GM10248 (cell line): Measurements from ENCODE around the gene TRNAU1AP.

Experiments
- CTCF ChIA-PET: fragments of 300-600 bp; sonication (Branson Sonifier 250); formaldehyde crosslinking; extraction: SDS; loops from one replicate; lab custom pipeline; 2021; ENCODE audit warnings: antibody characterized with exemption; lab: Yijun Ruan, JAX
- POLR2A ChIA-PET: fragments of 350-650 bp; sonication (Branson Sonifier 250); formaldehyde crosslinking; extraction: SDS; loops from one replicate; lab custom pipeline; 2020; ENCODE audit warnings: antibody characterized with exemption; lab: Yijun Ruan, JAX
- DNase-seq: peaks from one replicate; pipeline ENCODE4 v3.0.0; 2012; ENCODE audit errors: extremely low spot score
- TF ChIP-seq, protein P1 (sequence below): IDR thresholded peaks from 2 replicates; pipeline ENCODE4 v1.5.1; 2012; ENCODE audit warnings: mild to moderate bottlenecking, low read depth; ENCODE audit errors: extremely low read depth, missing control alignments, control extremely low read depth

The TRNAU1AP gene

GRCh38 chr1:28507646-28508434 is 45.0 kb upstream of the TRNAU1AP start:
- TF ChIP-seq, protein P1, sequence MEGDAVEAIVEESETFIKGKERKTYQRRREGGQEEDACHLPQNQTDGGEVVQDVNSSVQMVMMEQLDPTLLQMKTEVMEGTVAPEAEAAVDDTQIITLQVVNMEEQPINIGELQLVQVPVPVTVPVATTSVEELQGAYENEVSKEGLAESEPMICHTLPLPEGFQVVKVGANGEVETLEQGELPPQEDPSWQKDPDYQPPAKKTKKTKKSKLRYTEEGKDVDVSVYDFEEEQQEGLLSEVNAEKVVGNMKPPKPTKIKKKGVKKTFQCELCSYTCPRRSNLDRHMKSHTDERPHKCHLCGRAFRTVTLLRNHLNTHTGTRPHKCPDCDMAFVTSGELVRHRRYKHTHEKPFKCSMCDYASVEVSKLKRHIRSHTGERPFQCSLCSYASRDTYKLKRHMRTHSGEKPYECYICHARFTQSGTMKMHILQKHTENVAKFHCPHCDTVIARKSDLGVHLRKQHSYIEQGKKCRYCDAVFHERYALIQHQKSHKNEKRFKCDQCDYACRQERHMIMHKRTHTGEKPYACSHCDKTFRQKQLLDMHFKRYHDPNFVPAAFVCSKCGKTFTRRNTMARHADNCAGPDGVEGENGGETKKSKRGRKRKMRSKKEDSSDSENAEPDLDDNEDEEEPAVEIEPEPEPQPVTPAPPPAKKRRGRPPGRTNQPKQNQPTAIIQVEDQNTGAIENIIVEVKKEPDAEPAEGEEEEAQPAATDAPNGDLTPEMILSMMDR: no peak
- ChIA-PET POLR2A (interaction anchor here (0.7 to 5.4 kb wide), 6 partner anchors 69 to 242 kb away, joined by 3 to 36 read pairs (median 4); no protein-coding TSS in a partner anchor), CTCF (interaction anchor here (0.8 to 4.4 kb wide), 7 partner anchors 8 to 369 kb away, joined by 3 to 25 read pairs (median 5); partner anchors contain the start of gene YTHDF2)
- no peak for DNase-seq

GRCh38 chr1:28508435-28508754 is 44.5 kb upstream of the TRNAU1AP start:
- no peak for DNase-seq
- ChIA-PET POLR2A (interaction anchor here (0.9 to 5.4 kb wide), 3 partner anchors 70 to 95 kb away, joined by 4 to 36 read pairs (median 4); no protein-coding TSS in a partner anchor), CTCF (interaction anchor here (0.8 to 4.4 kb wide), 9 partner anchors 9 to 369 kb away, joined by 3 to 25 read pairs (median 5); partner anchors contain the start of gene YTHDF2)
- TF ChIP-seq, protein P1: no peak

DNA sequence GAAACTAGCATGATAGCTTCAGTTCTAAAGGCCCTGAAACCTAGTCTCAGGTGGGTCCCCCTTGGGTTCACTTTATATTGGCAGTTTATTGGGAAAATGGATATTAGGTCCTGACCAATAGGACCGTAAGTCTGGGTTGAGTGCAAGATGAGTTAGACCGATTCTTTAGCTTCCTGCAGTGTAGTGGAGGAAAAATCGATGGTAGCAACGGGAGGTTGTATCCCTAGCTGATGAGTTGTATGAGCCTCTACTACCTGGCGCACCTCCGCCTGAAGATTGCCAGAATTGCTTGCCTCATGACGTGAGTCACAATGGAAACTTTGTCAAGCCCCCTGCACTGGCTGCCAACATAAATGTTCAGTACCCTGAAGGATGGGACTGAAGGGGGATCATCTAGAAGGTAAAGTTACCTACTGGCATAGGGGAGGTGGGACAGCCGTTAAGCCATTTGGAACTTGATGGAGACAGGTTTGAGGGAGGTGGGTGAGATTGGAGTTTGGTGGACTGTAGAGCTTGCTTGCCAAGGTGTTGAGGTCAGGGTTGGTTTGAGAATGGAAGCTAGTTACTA is 43.1 kb upstream of the TRNAU1AP start:
- DNase-seq: no peak
- CTCF ChIA-PET: interaction anchor here (0.6 to 4.4 kb wide), 7 partner anchors 8 to 261 kb away, joined by 3 to 25 read pairs (median 4); no protein-coding TSS in a partner anchor
- TF ChIP-seq, protein P1: no peak
- POLR2A ChIA-PET: interaction anchor here (0.6 to 5.4 kb wide), 6 partner anchors 45 to 889 kb away, joined by 3 to 36 read pairs (median 4); no protein-coding TSS in a partner anchor

GRCh38 chr1:28510273-28510969 is 42.5 kb upstream of the TRNAU1AP start:
- TF ChIP-seq, protein P1: no peak
- CTCF ChIA-PET: interaction anchor here (0.7 to 4.4 kb wide), 5 partner anchors 7 to 93 kb away, joined by 3 to 25 read pairs (median 3); no protein-coding TSS in a partner anchor
- no peak for DNase-seq
- POLR2A ChIA-PET: interaction anchor here (0.6 to 5.4 kb wide), 5 partner anchors 46 to 889 kb away, joined by 3 to 36 read pairs (median 5); no protein-coding TSS in a partner anchor

GRCh38 chr1:28510970-28511440 is 41.9 kb upstream of the TRNAU1AP start:
- CTCF ChIA-PET: interaction anchor here (0.7 kb wide), 1 partner anchor 71 kb away, joined by 3 read pairs; no protein-coding TSS in a partner anchor

More at GRCh38 chr1:28510970-28511440, 41.9 kb upstream of the TRNAU1AP start:
- TF ChIP-seq, protein P1: no peak
- DNase-seq: no peak
- POLR2A ChIA-PET: interaction anchor here (0.5 to 5.4 kb wide), 2 partner anchors 70 to 96 kb away, joined by 3 to 36 read pairs; no protein-coding TSS in a partner anchor
